Parathyroid adenoma (tissue), 2 donors: ENCODE data around the gene CYB5RL.

Source experiments
- H2AFZ ChIP-seq: fragments of 300-600 bp; sonication (generic); one replicate; pipeline ENCODE4 v1.7.0; 2017; ENCODE audit warnings: antibody characterized with exemption, mild to moderate bottlenecking
- H3K27ac ChIP-seq: fragments of 300-600 bp; sonication (generic); one replicate; pipeline ENCODE4 v1.7.0; 2017
- H3K27me3 ChIP-seq: fragments of 300-600 bp; sonication (generic); one replicate; pipeline ENCODE4 v1.7.0; 2017; ENCODE audit warnings: low read length; ENCODE audit not compliant: control insufficient read depth, insufficient read depth
- H3K36me3 ChIP-seq: fragments of 300-600 bp; sonication (generic); one replicate; pipeline ENCODE4 v1.7.0; 2017; ENCODE audit warnings: low read length; ENCODE audit not compliant: control insufficient read depth, insufficient read depth
- H3K4me1 ChIP-seq: fragments of 300-600 bp; sonication (generic); one replicate; pipeline ENCODE4 v1.7.0; 2017; ENCODE audit warnings: control low read depth
- H3K4me2 ChIP-seq: fragments of 300-600 bp; sonication (generic); one replicate; pipeline ENCODE4 v1.7.0; 2017; ENCODE audit warnings: low read length
- H3K4me3 ChIP-seq: fragments of 300-600 bp; sonication (generic); one replicate; pipeline ENCODE4 v1.7.0; 2017; ENCODE audit warnings: low read depth, low read length
- H3K79me2 ChIP-seq: fragments of 300-600 bp; sonication (generic); one replicate; pipeline ENCODE4 v1.7.0; 2017; ENCODE audit warnings: control low read depth
- H3K9ac ChIP-seq: fragments of 300-600 bp; sonication (generic); one replicate; pipeline ENCODE4 v1.7.0; 2017; ENCODE audit warnings: mild to moderate bottlenecking
- H3K9me3 ChIP-seq: fragments of 300-600 bp; sonication (generic); one replicate; pipeline ENCODE4 v1.7.0; 2017; ENCODE audit warnings: low read length; ENCODE audit not compliant: control insufficient read depth
- TF ChIP-seq, protein P1 (sequence below): fragments of 300-600 bp; sonication (generic); IDR thresholded peaks from one replicate; pipeline ENCODE4 v1.7.0; 2017; ENCODE audit warnings: antibody characterized with exemption, mild to moderate bottlenecking
- donor health status: primary hyperparathyroidism.

CYB5RL gene

DNA sequence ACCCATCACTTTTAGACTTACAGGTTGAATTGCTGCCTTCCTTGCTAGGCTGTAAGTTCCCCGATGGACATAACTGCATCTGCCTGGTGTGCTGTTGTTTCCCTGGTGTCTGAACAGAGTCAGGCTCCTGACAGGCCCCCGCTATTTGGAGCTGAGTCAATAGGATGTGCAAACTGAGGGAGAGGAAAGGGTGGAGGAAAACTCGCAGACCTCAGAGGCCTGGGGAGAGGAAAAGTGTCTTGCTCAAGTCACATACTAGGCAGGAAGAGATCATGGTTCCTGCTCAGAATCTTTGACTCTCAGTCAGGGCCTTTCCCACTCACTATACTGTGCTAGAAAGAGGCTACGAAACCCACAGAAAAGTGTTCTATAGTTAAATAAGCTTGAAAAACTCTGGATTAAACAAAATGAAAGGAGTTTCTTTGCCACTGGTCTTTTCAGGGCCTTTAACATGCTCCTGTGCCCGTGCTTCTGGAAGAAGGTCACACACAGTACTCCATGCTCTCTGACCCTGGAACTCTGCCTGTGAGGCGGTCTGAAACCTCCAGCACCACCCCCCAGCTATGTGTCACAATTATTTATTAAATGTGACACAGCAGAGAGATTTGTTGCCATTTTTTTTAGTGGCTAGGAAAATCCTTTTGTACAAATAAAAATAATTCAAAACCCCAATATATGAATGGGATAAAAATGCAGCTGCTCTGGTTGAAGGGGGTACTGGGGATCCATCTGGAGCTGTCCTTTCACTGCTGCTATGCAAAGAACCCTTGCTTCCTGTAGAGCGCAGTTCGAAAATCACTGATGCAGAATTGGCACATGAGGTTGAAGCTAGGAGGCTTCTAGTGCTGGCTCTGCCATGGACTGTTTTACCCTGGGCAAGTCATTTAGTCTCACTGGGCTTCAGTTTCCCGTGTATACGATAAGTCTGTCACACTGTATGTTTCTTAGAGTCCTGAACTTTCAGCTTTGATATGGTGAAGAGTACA lies 26.9 kb downstream of the CYB5RL start:
- Histone ChIP-seq H3K36me3 (no peaks in the 10 kb centered on the region), H3K4me2 (no peak overlapping the region), H3K27me3 (no peaks in the 10 kb centered on the region), H3K9ac (no peak overlapping the region), H3K4me1 (no peaks in the 10 kb centered on the region), H3K9me3 (no peaks in the 10 kb centered on the region), H3K27ac (no peak overlapping the region), H3K4me3 (no peak overlapping the region), H3K79me2 (no peaks in the 10 kb centered on the region), H2AFZ (no peak overlapping the region)
- TF ChIP-seq, protein P1, sequence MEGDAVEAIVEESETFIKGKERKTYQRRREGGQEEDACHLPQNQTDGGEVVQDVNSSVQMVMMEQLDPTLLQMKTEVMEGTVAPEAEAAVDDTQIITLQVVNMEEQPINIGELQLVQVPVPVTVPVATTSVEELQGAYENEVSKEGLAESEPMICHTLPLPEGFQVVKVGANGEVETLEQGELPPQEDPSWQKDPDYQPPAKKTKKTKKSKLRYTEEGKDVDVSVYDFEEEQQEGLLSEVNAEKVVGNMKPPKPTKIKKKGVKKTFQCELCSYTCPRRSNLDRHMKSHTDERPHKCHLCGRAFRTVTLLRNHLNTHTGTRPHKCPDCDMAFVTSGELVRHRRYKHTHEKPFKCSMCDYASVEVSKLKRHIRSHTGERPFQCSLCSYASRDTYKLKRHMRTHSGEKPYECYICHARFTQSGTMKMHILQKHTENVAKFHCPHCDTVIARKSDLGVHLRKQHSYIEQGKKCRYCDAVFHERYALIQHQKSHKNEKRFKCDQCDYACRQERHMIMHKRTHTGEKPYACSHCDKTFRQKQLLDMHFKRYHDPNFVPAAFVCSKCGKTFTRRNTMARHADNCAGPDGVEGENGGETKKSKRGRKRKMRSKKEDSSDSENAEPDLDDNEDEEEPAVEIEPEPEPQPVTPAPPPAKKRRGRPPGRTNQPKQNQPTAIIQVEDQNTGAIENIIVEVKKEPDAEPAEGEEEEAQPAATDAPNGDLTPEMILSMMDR = no peak

DNA sequence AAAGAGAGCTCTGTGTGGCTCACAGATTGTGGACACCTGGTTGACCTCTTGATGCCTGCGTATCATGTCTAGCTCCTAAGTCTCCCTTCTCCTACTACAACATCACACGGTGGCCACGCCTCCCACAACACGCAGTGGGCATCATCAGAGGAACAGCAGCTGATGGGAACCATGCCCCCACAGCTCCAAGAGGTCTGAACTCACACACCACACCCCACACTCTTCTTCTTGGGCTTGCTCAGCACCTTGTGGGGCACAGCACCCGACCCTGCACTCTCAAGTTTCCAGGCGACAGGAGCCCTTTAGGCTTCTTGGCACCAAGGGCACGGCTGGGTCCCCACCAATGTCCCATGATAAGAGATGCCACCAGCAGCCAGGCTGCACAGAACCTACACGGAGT lies 28.2 kb downstream of the CYB5RL start:
- no peaks in the 10 kb centered on the region for H3K36me3 ChIP-seq
- H3K9ac ChIP-seq = no peak overlapping the region
- no peaks in the 10 kb centered on the region for H3K9me3 ChIP-seq
- no peaks in the 10 kb centered on the region for H3K79me2 ChIP-seq
- H3K4me3 ChIP-seq = no peak overlapping the region
- H3K27me3 ChIP-seq = no peaks in the 10 kb centered on the region
- no peak overlapping the region for H3K4me2 ChIP-seq
- no peaks in the 10 kb centered on the region for H3K4me1 ChIP-seq
- H3K27ac ChIP-seq = no peak overlapping the region
- TF ChIP-seq, protein P1 = no peak
- no peak overlapping the region for H2AFZ ChIP-seq

DNA sequence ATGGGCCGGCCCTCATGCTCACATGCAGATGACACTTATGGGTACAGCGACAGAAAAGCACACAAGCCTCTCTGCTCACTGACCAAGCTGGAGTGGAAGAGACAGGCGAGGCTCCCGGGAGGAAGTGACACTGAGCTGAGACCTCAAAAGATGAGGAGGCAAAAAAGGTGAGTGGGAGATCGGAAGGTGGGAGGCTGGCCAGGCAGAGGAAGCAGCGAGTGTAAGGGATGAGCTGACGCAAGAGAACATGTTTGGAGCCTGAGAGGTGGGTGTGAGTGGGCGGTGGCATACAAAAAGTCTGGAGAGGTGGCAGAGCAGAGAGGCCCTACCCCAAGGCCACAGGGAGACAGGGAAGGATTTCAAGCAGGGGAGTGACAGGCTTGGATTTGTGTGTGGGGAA lies 28.8 kb downstream of the CYB5RL start:
- Histone ChIP-seq H3K36me3 (no peaks in the 10 kb centered on the region), H3K27me3 (no peaks in the 10 kb centered on the region), H3K9ac (no peak overlapping the region), H3K27ac (no peak overlapping the region), H3K4me3 (no peak overlapping the region), H3K4me1 (no peaks in the 10 kb centered on the region), H3K9me3 (no peaks in the 10 kb centered on the region), H2AFZ (no peak overlapping the region), H3K79me2 (no peaks in the 10 kb centered on the region), H3K4me2 (no peak overlapping the region)
- TF ChIP-seq, protein P1 = no peak

DNA sequence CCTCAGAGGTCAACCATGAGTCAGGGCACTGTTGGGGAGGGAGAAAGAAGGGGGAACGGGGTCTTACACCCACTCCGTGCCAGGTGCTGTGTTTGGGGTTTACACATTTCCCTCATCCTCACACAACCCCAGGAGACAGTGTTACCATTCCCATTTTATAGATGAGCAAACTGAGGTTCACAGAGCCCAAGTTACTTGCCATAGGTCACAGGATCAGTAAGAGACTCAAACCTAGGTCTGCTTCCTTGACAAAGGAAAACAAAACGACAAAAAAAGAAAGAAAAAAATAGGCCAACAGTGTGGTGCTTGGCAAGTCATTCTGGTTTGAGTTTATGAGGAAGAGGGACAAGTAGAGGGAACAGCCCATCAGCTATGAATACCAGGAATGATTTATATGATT lies 30.8 kb downstream of the CYB5RL start:
- Histone ChIP-seq H3K4me2 (no peak overlapping the region), H2AFZ (no peak overlapping the region), H3K4me3 (no peak overlapping the region), H3K9me3 (no peaks in the 10 kb centered on the region), H3K9ac (no peak overlapping the region), H3K27ac (no peak overlapping the region), H3K27me3 (no peaks in the 10 kb centered on the region), H3K4me1 (no peaks in the 10 kb centered on the region), H3K79me2 (no peaks in the 10 kb centered on the region), H3K36me3 (no peaks in the 10 kb centered on the region)
- TF ChIP-seq, protein P1 = no peak
